ENCODE results near the gene USF1. TPM values are rescaled to one million over a fixed set of nuclear protein-coding genes. Genes with fewer than 3 reads are reported as not detected.

USF1 gene
- total and polyA plus RNA-seq, 9 of the 15 experiments (the other 6 are each of a cell fraction or from before 2014, with no cell fraction given): 7.4 to 60.2 (median 54.2) TPM

DNA sequence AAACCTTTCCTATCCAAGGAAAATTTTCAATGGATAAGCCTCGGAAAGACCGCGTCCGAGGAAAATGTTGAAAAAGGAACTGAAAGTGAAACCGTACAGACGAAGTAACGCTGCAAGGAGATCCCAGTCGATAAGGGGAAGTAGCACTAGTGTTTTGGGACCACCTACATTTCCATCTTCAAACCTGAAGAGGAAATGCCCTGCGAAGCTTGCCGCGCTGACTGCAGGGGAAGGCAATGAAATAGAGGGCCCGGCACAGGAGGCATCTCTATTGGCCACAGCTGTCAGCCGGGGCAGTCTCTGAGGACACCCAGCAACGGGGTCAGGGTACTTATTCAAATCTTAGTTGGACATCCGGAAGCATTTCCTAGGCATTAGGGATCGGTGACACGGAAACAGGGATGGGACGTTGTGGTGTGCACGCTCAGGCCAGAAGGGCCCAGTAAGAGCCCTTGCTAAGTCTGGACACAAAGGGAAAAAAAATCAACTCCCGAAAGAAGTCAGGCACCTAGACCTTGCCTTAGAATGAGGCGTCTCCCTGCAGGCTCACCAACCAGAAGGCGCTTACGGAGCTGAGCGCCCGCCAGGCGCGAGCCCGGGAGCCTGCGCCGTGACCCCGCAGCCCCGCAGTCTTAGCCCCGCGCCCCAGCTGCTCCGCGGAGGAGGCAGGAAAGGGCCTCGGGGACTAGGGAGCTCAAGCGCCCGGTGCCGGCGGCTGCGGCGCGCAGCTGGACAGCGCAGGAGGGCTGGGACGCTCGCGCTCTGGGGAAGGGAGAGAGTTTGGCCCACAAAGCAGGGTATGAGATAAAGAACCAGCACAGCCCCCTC lies 655 bp downstream of the USF1 start (continued):
- TF ChIP-seq, protein P1, sequence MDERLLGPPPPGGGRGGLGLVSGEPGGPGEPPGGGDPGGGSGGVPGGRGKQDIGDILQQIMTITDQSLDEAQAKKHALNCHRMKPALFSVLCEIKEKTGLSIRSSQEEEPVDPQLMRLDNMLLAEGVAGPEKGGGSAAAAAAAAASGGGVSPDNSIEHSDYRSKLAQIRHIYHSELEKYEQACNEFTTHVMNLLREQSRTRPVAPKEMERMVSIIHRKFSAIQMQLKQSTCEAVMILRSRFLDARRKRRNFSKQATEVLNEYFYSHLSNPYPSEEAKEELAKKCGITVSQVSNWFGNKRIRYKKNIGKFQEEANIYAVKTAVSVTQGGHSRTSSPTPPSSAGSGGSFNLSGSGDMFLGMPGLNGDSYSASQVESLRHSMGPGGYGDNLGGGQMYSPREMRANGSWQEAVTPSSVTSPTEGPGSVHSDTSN (CRISPR knock-in tag; IDR thresholded peaks at IDR 0.05; ENCODE audit: low read depth): no peak
- TF ChIP-seq, protein P1 (tag; conservative IDR thresholded peaks at IDR 0.05; ENCODE audit: low read depth): 0 out of 2 replicates have a peak, but pooled peaks have one; percentile 7
- TF ChIP-seq FUS (optimal IDR thresholded peaks at IDR 0.05; ENCODE audit: low read depth, low read length): no peak
- TF ChIP-seq ETV1 (tag; conservative IDR thresholded peaks at IDR 0.05; ENCODE audit: low read depth): peak; percentile 46
- 0 out of 2 replicates have a peak, but pooled peaks have one; percentile 30 for TF ChIP-seq ETS1 (conservative IDR thresholded peaks at IDR 0.05; ENCODE audit: control insufficient read depth, low read depth, low read length)
- 0 out of 2 replicates have a peak, but pooled peaks have one; percentile 64 for TF ChIP-seq ZNF165 (CRISPR knock-in tag; IDR thresholded peaks at IDR 0.05; ENCODE audit: borderline replicate concordance)
- no peak for TF ChIP-seq ILK (tag; IDR thresholded peaks at IDR 0.05; ENCODE audit: borderline replicate concordance, low read depth)
- TF ChIP-seq MYC (IDR thresholded peaks at IDR 0.05; ENCODE audit: low read depth, low read length): 0 out of 2 replicates have a peak, but pooled peaks have one; percentile 10
- no peak for TF ChIP-seq MYC (CRISPR knock-in tag; IDR thresholded peaks at IDR 0.05; ENCODE audit: borderline replicate concordance, low read depth)
- no peak for TF ChIP-seq ZNF79 (CRISPR knock-in tag; IDR thresholded peaks at IDR 0.05; ENCODE audit: low read depth)
- TF ChIP-seq ZBED1 (IDR thresholded peaks at IDR 0.05): no peak
- TF ChIP-seq UBTF (IDR thresholded peaks at IDR 0.05; ENCODE audit: borderline replicate concordance in 1 of 2, low read depth in 2 of 2, low read length in 2 of 2): peak; percentile 53 to 88; a peak in 2 of 4 replicates
- TF ChIP-seq ZNF695 (CRISPR knock-in tag; IDR thresholded peaks at IDR 0.05): no peak
- no peak for TF ChIP-seq ZBTB1 (CRISPR knock-in tag; IDR thresholded peaks at IDR 0.05; ENCODE audit: borderline replicate concordance, low read depth)
- peak; percentile 40 for TF ChIP-seq MEIS2 (IDR thresholded peaks at IDR 0.05; ENCODE audit: partially characterized antibody)
- no peak for TF ChIP-seq CBX8 (IDR thresholded peaks at IDR 0.05; ENCODE audit: borderline replicate concordance, extremely low read depth, low read depth, low read length, poor library complexity, severe bottlenecking)
